HG03280 (cell line): ENCODE results near the gene GPR68.
"Not testable (repeated sequence)": the region's sequence is repeated elsewhere in the genome, so short reads cannot be mapped to it uniquely, and the experiment has no call there.

Experiments
- ATAC-seq: cut with Tn5 transposase; IDR thresholded peaks from one replicate; pipeline ENCODE4 v1.9.1; 2021; ENCODE audit warnings: mild to moderate bottlenecking, moderate library complexity; ENCODE audit not compliant: unreplicated experiment

Gene GPR68

DNA sequence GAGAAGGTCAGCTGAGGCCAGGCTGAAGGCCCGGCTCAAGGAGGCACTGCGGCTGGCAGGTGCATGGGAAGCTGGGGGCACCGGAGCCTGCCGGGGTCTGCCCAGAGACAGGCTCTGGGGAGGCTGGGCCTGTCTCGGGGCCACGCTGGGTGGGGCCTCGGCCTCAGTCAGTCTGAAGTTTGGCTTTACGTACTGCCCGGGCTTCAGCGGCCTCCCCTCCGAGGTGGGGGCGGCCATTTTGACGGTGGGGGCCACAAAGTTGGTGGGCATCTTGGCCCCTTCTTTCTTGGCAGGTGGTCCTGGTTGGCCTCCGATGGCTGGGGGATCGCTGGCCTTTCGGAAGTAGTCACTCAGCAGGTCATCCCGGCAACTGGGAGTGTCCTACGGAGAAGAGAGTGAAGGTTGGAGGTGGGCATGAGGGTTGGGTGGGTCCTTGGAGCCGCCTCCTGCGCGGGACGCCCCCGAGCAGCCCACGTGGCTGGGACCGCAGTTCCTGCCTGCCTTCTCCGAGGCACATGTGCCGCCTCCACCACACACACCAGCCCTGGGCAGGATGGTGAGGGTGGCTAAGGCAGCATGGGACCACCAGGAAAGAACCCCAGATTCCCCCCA is 28.9 kb upstream of the GPR68 start:
- no peak for ATAC-seq

DNA sequence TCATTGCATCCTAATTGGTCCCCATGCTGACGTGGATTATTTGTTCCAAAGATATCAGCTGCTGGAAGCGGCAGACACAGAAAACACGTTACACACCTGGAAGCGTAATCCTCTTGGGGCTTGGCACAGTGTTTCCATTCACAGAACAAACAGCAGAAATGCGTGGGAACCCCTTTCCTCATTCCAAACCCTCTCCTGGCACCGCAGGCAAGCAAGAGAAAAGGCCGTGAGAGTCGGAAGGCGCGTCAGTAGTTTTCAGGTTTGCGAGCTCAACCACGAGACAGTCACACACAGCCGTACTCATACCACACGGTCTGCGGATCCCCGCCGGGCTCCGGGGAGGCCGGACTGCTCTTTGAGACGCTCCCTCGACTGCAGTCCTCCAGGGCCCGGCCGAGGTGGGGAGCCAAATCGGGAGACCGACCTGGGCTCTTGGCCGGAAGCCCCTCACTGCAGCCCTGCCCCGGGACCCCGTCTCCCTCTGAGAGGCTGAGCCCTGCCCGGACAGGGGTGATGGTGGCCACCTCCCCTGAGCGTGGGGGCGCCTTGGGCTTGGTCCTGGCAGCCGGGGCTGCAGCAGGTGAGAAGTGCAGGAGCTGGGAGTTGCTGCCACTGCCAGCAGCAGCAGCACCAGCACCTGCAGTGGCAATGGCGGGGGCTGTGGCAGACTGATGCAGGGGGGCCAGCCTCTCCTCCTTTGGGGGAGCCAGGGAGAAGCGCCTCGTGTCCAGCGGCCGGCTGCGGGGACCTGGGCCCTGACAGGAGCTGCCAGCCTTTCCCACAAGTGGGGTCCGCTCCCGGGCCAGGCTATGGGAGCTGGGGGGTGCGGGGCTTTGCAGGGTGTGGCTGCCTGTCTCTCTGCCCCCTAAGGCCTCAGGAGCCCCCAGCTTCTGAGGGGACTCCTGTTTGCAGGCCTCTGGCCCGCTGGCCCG is 28.1 kb upstream of the GPR68 start:
- no peak for ATAC-seq

- ATAC-seq: no peak
Measured at GRCh38 chr14:91271639-91272038, 27.1 kb upstream of the GPR68 start.

DNA sequence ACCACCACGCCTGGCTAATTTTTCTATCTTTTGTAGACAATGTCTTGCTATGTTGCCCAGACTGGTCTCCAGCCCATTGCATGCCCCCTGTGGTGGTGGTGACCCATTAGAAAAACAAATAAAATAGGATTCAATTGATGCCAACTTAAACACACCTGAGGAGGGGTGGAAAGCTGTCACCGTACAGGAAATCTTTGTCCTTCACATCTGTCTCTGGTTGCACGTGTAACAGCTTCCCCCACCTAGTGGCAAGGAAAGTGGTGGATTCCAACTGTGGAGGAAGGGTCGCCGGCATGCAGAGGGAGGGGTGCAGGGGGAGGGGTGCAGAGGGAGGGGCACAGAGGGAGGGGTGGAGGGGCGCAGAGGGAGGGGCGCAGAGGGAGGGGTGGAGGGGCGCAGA is 26.1 kb upstream of the GPR68 start:
- ATAC-seq: no peak

DNA sequence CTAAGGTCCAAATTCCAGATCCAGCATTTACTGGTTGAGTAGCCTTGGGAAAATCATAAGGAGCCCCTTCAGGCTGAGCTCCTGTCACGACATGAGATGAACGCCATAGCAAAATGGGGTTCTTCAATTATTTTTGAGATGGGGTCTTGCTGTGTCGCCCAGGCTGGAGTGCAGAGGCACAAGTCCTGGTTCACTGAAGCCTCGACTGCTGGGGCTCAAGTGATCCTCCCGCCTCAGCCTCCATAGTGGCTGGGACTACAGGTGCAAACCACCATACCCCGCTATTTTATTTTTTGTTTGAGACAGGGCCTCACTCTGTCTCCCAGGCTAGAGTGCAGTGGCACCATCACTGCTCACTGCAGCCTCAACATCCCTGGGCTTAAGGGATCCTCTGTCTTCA is 25.7 kb upstream of the GPR68 start:
- ATAC-seq: no peak

DNA sequence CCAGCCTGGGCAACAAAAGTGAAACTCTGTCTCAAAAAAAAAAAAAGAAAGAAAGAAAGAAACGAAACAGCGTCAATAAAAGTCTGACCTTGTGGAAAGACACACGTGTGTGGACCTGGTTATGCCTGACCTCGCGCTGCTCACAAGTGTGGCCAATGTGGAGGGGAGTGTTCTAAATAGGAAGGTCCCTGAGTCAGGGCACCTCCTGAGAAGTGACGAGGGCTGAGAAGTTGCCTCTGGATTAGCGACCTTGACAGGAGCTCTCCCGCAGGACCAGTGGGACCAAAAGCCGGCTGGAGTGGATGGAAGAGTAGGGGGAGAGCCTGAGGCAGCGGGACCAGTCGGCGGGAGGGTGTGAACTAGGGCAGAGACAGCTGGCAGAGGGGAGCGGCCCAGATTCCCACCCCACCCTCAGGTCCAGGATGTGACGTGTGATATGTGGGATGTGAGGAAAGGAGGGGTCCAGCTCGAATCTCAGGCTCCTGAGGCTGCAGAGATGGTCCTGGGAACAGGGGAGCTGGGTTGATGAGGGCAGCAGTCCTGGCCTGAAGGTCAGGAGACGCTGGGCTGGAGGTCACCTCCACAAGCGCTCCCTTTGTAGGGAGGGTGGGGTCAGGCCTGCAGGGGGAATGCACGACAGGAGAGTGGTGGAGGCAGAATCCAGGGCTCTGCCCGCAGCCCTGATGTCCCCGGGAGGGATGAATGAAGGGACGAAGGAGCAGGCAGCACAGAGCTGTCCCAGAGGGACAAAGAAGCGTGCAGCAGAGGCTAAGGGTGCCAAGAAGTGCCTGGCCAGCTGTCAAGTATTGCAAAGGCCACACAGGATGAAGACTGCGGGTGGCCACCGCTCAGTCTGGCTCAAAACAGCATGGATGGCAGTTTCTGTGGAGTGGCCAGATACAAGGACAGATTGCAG is 24.8 kb upstream of the GPR68 start:
- no peak for ATAC-seq

DNA sequence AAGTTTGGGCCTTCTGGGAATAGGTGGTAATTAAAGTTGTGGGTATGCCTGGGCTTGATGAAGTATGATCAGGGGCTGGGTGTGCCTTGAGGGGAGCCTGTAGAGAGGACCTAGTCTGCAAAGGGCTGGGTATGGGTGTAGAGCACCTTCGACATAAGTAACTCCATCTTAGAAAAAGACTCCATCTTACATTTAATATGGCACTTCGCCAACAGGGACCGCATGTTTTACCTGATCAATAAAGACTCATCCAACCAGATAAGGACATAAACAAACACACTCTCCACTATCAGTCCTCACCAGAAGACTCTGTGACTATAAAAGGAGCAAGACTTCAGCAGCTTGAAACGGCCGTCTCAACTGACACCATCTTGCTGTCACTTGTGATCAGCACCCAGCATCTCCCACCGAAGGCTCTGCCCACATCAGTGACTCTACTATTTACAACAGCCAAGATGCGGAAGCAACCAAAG is 23.5 kb upstream of the GPR68 start:
- no peak for ATAC-seq

- not testable (repeated sequence) for ATAC-seq
Measured at GRCh38 chr14:91266276-91266675, 21.8 kb upstream of the GPR68 start.

- ATAC-seq: no peak
Measured at GRCh38 chr14:91265404-91265803, 20.9 kb upstream of the GPR68 start.

DNA sequence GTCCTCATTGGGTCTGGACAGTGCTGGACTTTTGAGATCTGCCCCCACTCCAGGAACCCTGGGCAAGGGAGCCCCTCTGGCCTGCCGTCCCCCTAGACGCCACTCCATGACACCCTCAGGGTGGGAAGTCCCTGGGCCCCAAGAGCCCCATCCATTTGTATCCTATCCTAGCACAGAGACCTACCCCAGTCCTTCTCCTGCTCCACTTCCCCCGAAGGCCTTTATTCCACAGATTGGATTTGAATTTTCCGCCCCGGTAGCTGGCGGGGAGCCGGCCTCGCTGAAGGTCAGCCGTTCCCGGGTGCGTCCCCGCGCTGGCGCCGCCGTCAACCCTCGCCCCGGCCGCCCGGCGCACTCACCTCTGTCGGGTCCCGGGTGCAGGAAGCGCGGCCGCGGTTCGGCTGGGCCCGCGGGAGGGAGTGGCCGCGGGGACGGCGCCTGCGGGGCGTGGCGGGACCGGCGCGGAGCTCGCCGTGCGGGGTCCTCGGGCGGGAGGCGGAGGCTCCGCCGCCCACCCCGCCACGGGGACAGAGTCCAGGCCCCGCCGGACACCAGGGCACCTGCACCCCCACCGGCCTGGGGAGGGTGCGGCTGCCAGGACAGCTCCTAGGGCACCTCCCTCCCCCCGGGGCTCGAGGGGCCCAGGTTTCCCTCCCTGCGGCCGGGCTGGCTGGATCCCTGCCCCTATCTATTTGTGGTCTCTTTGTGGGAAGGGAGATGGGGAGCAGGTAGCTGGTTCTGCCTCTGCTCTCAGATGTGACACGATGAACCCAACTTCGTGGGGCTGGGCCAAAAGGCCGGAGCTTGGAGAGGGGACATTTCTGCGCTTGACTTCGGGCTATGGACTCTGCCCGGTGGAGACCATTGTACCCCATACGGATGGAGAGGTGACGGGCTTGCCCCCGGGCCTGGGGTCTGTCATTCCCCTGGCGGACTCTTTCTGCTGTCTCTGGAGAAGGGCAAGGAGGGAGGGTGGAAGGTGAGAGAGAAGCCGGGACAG is 19.9 kb upstream of the GPR68 start:
- ATAC-seq: no peak

GRCh38 chr14:91263329-91263728 is 18.8 kb upstream of the GPR68 start:
- ATAC-seq: no peak

GRCh38 chr14:91261986-91262549 is 17.6 kb upstream of the GPR68 start:
- no peak for ATAC-seq

GRCh38 chr14:91261115-91261514 is 16.6 kb upstream of the GPR68 start:
- ATAC-seq: no peak

DNA sequence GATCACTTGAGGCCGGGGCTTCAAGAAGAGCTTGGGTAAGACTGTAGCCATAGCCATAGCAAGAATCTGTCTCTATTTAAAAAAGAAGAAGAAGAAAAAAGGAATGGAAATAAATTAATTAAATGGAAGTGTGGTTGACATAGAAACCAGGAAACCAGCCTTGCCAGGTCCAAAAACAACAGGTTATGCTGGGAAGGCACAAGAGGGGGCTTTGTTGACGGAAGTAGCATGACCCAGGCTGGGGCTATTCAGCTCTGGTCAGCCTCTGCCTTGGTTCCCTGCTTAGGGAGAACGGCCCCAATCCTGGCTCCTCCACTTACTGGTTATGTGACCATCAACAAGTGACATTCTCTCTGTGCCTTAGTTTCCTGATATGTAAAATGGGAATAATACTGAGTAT is 14.4 kb upstream of the GPR68 start:
- no peak for ATAC-seq

DNA sequence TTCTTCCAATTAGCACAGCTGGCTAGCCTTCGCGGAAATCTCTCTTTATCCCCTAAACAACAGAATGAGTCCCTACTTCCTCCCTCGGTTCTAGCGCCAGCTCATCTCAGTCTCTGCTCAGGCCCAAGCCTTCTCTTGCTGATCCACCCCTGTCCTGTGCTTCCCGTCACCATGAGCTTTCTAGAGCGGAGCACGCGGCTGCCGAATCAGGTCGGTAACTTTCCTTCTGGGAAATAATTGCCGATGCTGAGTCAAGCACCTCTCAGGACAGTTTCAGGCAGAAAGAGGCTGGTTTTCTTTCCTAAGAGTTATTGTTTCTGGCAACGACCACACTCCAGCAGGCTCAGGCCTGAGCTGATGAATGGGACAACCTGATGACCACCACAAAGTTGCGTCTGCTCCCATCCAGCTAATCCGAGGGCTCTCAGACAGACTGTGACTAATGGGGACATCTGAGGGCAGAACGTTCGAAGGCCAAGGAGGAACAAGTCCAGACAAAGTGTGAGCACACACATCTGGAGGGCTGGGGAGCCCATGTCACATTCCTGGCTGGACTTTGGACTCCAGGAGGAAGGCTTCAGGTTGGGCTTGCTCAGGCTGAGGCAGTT is 13.6 kb upstream of the GPR68 start:
- ATAC-seq: no peak

DNA sequence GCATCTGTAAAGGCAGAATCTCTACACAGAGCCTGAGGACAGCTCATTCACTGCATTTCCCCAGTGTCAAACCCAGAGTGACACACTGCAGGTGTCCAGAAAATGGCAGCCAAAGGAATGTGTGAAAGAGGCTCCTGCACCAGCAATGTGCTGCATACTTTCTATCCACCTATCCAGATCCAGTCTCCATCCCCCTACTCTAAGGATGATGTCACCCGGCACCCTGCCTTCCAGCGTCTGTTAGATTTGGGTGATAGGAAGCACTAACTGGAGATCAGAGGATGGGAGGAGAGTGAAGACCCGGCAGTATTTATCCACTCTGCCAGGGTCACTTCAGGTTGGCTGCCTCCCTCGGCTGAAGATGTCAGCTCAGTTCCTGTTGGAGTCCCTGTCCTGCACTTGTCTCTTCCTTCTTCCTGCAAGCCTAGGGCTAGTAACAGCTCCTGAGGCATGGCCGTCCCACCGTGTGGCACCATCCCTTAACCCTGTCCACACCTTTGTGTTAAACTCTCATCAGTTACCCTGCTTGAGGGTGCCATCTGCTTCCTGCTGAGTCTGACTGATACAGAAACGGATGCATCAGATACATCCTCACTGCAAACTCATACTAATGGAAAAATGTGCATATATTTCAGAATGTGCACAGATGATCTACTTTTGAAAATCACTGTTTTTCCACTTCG is 13.0 kb upstream of the GPR68 start:
- no peak for ATAC-seq

DNA sequence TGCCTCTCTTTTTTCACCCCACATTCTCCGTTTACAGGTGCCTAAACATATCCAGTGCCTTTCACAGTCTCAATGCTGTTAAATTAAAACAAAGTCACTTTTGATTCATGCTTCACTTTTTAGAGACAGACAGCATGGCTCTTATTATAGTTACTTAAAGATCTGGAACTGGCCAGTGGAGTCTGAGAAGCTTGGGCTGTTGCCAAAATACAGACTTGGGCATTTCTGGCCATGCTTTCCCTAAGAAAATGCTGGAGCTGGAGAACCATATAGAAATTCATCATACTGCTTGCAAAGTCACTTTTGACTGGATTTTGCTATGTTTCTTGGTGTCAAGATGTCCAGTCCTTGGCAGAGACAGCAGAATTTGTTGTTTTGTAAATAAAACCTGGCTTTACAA is 12.2 kb upstream of the GPR68 start:
- ATAC-seq: no peak

DNA sequence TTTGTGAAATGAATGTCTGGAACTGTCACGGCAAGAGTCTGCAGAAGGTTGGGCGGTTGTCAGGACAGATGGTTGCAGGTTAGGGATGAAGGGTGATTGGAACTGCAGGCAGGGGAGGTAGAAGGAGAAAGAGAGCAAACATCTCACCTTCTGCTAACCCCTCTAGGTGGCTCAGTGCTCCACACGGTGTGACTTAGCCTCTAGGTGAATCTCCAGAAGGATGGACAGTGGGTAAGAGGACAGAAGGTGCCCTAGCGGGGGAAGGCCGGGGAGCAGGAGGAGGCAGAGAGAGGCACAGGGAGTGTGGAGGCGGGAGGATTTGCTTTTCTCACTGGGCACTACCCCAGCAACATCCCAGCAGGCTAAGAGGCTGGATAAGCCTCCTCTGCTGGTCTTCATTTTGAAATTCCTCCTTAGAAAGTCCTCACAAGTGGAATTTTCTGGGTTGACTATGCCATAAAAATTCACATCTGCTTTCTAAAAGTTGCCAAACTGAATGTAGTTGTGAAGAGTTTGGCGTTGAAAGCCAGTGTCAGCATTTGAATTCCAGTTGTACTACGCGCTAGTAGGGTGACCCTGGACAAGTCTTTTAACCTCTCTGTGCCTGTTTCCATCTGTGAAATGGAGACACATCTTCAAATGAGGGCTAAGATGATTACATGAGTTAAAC is 10.7 kb upstream of the GPR68 start:
- no peak for ATAC-seq
